GM12892 (cell line): ENCODE measurements around the gene CNN3.

Source experiments
- POLR2A ChIP-seq: IDR thresholded peaks from 2 replicates; pipeline ENCODE4 v1.6.1; 2011; ENCODE audit warnings: low read depth, low read length, control low read depth
- TAF1 ChIP-seq: IDR thresholded peaks from 2 replicates; pipeline ENCODE4 v1.6.1; 2011; ENCODE audit warnings: low read depth, mild to moderate bottlenecking, control low read depth, low read length, borderline replicate concordance

- TF ChIP-seq POLR2A (no peak), TAF1 (no peak)
These were observed 6.8 kb downstream of the CNN3 start for GRCh38 chr1:94920061-94920460.
